Stomach (tissue), 4 donors: ENCODE data around the gene MTR.

Experiments
- CTCF ChIP-seq, 7 experiments: fragments of 450-650 bp in 4 of 7; fragments of 200-600 bp in 3 of 7; sonication (generic) in 3 of 7; IDR thresholded peaks; one replicate each; pipeline ENCODE4 v1.5.1; 2016 to 2019; ENCODE audit warnings: antibody characterized with exemption in 7 of 7, control low read depth in 2 of 7, mild to moderate bottlenecking in 1 of 7
- EP300 ChIP-seq: sonication (generic); formaldehyde crosslinking; IDR thresholded peaks from one replicate; pipeline ENCODE4 v1.6.1; 2017; ENCODE audit warnings: antibody characterized with exemption
- POLR2A ChIP-seq, 4 donors: fragments of 450-650 bp; IDR thresholded peaks; one replicate each; pipeline ENCODE4 v1.6.1; 2016; ENCODE audit warnings: antibody characterized with exemption in 4 of 4, control low read depth in 2 of 4, mild to moderate bottlenecking in 1 of 4, moderate library complexity in 1 of 4
- POLR2AphosphoS5 ChIP-seq, 3 donors: sonication (generic); formaldehyde crosslinking; IDR thresholded peaks; one replicate each; pipeline ENCODE4 v1.6.1; 2016; ENCODE audit warnings: antibody characterized with exemption in 3 of 3

GRCh38 chr1:236837897-236838296 lies 42.8 kb downstream of the MTR start:
- TF ChIP-seq CTCF (IDR thresholded peaks at IDR 0.05) (no peak), POLR2A (IDR thresholded peaks at IDR 0.05) (no peak), POLR2AphosphoS5 (IDR thresholded peaks at IDR 0.05) (no peak), EP300 (no peak)
